Omental fat pad (tissue), 4 donors: Measurements from ENCODE around the gene ELMOD1. TPM values are rescaled to one million over a fixed set of nuclear protein-coding genes. Genes with fewer than 3 reads are reported as not detected.

Experiments used
- ATAC-seq: fragments of 150-250 bp; one replicate; pipeline ENCODE4 v1.9.1; 2016; ENCODE audit warnings: mild to moderate bottlenecking, moderate library complexity; ENCODE audit not compliant: low FRiP score
- DNase-seq: peaks from one replicate; pipeline ENCODE4 v3.0.0-alpha.2; 2019; ENCODE audit warnings: low spot score
- CTCF ChIP-seq, 3 donors: fragments of 450-650 bp; IDR thresholded peaks; one replicate each; pipeline ENCODE4 v1.5.1; 2016 to 2017; ENCODE audit warnings: antibody characterized with exemption in 3 of 3, mild to moderate bottlenecking in 3 of 3, moderate library complexity in 2 of 3
- total RNA-seq, 4 donors: library from RNA; depleted of rRNA; stranded (reverse); fragments of >200 nt; gene quantifications; one replicate each; pipeline ENCODE4 v1.1.0, GENCODE V29; 2016

Gene ELMOD1
- total RNA-seq, 4 donors from 2014 or later = not detected

DNA sequence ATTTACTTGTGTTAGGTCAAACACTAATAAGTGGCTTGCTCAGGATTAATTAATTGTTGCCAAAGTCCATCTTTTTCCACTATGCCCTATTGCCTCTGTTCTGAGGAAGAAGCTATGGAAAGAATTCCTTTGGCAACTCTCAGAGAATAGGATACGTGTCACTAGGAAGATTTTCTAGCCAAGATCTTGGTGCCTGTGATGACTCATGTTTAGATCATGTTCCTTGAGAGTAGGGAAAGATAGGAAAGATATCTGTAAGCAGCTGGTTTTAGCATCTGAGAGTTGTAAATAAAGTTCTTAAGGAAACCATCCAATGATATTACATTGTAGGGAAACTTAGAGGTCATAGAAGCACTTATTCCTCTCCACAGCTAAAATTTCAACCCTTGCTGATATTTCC lies 105.2 kb downstream of the ELMOD1 start:
- no peak for TF ChIP-seq CTCF (IDR thresholded peaks at IDR 0.05)
- no peak for DNase-seq
- no peak for ATAC-seq

GRCh38 chr11:107697291-107697690 lies 106.3 kb downstream of the ELMOD1 start:
- no peak for TF ChIP-seq CTCF (IDR thresholded peaks at IDR 0.05)
- DNase-seq (no peak), ATAC-seq (no peak)

DNA sequence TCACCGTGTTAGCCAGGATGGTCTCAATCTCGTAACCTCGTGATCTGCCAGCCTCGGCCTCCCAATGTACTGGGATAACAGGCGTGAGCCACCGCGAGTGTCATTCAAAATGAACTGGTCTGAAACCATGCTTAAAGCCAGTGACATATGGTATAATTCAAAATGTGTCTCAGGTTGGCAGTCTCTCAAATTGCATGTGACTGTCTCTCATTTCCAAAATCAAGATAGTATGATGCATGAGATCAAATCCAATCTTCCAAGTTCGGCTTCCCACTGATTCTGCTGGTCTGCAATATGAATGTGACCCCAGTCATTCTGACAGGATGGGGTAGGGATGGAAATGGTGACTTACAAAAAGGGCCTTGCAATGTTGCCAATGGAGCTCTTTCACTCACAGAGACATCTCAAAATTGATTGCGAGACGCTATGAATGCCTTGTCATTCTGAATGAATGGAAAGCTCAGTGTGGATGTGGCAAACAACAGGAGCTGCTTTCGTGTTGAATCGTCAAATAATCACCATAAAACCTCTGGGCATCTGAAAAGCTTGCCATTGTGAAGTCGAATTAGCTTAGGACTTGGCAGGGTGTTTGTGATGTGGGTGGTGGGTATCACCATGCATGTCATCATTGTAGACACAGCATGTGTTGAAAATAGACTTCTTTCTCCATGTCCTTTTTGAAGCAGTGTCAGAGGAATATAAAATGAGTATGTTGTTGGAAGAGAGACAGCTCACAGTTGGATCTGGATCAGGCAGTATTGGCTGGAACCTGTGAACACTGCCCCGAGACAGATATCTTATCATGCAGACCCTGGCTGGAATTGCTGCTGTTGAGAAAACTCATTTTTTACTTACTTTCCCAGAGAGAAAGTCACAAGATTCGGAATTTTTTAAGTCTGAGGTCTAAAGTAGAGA lies 108.7 kb downstream of the ELMOD1 start:
- DNase-seq (no peak), ATAC-seq (no peak)
- TF ChIP-seq CTCF (IDR thresholded peaks at IDR 0.05) = no peak

GRCh38 chr11:107702109-107702660 lies 111.2 kb downstream of the ELMOD1 start:
- TF ChIP-seq CTCF (IDR thresholded peaks at IDR 0.05) = no peak
- DNase-seq (no peak), ATAC-seq (no peak)

GRCh38 chr11:107702723-107703122 lies 111.8 kb downstream of the ELMOD1 start:
- DNase-seq = no peak
- ATAC-seq = no peak
- no peak for TF ChIP-seq CTCF (IDR thresholded peaks at IDR 0.05)

DNA sequence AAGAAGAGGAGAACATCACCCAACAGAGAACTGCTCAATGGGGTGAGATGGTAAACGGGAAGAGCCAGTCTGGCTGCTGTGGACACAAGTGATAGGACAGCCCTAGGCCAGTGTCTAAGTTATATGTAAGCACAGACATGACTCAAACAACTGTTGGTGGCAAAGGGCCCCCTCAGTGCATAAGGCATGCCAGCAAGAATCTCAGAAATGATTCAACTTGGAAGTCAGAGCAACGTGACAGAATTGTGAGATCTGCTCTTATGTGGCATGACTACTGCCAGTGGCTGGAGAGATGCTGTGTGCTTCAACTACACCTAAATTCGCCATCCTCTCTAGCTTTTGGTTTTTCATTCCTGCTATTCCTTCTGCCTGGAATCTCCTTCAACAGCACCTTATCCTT lies 113.5 kb downstream of the ELMOD1 start:
- ATAC-seq = no peak

More for the DNA sequence above, 113.5 kb downstream of the ELMOD1 start:
- no peak for TF ChIP-seq CTCF (IDR thresholded peaks at IDR 0.05)
- no peak for DNase-seq
